Measurements from ENCODE around the gene PYGB.

The PYGB gene

DNA sequence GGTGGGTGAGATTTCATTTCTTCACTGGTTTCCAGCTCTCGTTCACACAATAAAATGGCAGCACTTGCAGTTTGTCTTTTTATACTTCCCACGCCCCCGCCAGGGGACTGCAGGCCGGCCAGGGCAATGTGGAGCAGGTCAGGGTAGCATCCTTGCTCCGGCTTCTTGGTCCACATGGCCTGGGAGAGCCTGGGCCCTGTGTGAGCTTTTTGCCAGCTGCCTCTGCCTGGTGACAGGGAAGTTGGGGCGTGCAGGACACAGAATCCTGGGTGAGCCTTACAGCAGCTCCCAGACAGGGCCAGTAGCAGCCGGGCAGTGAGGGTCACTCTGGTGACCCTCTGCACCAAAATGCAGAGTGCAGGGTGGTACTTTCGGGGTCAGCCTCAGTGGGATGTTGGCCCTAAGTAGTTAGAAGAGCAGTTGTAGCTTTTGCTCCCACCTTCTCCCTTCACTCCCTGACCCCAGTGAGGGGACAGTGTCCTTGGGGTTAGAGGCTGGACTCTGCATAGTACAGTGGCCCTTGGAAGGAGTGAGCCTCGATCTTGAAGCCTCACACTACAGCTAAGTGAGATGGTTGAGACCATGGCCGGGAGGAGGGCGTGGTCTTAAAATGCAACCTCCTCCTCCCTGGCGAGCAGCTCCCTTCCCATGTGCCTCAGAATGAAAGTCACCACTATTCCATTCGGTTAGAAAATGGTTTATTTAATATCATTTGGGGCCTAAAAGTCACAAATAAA is 23.8 kb downstream of the PYGB start:
- Histone ChIP-seq H3K9me3 (ENCODE audit: control insufficient read depth, insufficient read depth, low read length) (no peaks in the 10 kb centered on the region), H3K36me3 (ENCODE audit: control insufficient read depth, insufficient read depth, low read length) (peaks cover 37% of the 10 kb centered on the region), H3K27me3 (ENCODE audit: control insufficient read depth, insufficient read depth, low read length) (no peaks in the 10 kb centered on the region), H3K4me1 (ENCODE audit: control insufficient read depth, insufficient read depth, low read length) (no peaks in the 10 kb centered on the region), H3K9ac (ENCODE audit: low read depth, low read length) (no peak overlapping the region), H3K4me3 (ENCODE audit: low read depth, low read length) (no peak overlapping the region)

DNA sequence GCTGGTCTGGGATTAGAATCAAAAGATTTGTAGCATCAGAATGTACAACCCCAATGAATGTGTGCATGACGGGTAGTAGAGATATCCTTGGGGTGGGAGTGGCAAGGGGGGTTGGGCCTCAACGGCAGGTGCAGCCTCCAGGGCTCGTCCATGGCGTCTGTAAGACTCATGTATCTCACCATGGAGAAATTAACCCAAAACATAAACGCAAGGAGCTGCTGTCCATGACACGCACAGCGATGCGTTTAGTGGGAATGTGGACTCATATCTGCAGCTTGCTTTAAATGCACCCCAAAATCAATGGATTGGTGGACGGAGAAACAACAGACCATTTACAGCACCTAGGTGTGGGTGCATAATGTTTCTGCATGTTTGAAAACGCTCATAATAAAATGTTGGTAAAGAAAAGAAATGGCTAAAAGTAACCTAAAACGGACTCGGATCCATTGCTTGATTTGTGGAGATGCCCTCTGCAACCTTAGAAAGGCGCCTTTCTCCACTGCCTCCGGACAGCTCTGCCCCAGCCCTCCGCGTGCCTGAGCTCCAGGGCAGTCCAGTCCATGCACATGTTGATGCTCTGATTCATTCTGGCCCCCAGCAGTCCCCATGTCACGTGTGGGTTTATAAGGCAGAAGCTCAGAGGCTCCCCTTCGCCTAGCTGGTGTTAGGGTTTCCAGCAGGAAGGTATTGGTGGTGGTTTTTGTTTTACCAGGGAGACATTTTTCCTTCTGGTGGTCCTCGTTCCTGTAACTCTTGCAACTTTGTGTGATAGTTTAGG is 24.5 kb downstream of the PYGB start:
- no peaks in the 10 kb centered on the region for H3K27me3 ChIP-seq (ENCODE audit: control insufficient read depth, insufficient read depth, low read length)
- H3K4me3 ChIP-seq (ENCODE audit: low read depth, low read length), result no peak overlapping the region
- H3K36me3 ChIP-seq (ENCODE audit: control insufficient read depth, insufficient read depth, low read length), result peaks cover 43% of the 10 kb centered on the region
- no peaks in the 10 kb centered on the region for H3K4me1 ChIP-seq (ENCODE audit: control insufficient read depth, insufficient read depth, low read length)
- H3K9ac ChIP-seq (ENCODE audit: low read depth, low read length), result no peak overlapping the region
- H3K9me3 ChIP-seq (ENCODE audit: control insufficient read depth, insufficient read depth, low read length), result no peaks in the 10 kb centered on the region

DNA sequence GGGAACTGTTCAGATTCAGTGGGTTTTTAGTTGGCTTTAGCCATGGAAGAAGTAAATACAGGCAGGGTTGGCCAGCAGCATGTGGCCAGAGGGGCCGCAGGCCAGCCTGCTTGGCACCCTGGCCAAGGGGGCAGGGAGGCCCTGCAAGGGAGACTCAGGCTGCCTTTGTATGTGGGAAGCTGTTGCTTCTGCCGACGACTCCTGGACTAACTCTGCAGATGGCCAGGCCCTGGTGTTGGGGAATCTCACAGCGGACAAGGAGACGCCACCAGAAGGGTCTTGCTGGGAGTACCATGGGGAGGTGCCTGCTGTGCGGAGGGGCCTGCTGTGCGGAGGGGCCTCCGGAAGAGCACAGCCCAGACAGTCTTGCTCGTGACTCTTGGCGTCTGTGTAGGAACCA is 25.2 kb downstream of the PYGB start:
- Histone ChIP-seq H3K27me3 (ENCODE audit: control insufficient read depth, insufficient read depth, low read length) (no peaks in the 10 kb centered on the region), H3K4me1 (ENCODE audit: control insufficient read depth, insufficient read depth, low read length) (no peaks in the 10 kb centered on the region), H3K9me3 (ENCODE audit: control insufficient read depth, insufficient read depth, low read length) (no peaks in the 10 kb centered on the region), H3K36me3 (ENCODE audit: control insufficient read depth, insufficient read depth, low read length) (peaks cover 50% of the 10 kb centered on the region), H3K9ac (ENCODE audit: low read depth, low read length) (no peak overlapping the region), H3K4me3 (ENCODE audit: low read depth, low read length) (no peak overlapping the region)

DNA sequence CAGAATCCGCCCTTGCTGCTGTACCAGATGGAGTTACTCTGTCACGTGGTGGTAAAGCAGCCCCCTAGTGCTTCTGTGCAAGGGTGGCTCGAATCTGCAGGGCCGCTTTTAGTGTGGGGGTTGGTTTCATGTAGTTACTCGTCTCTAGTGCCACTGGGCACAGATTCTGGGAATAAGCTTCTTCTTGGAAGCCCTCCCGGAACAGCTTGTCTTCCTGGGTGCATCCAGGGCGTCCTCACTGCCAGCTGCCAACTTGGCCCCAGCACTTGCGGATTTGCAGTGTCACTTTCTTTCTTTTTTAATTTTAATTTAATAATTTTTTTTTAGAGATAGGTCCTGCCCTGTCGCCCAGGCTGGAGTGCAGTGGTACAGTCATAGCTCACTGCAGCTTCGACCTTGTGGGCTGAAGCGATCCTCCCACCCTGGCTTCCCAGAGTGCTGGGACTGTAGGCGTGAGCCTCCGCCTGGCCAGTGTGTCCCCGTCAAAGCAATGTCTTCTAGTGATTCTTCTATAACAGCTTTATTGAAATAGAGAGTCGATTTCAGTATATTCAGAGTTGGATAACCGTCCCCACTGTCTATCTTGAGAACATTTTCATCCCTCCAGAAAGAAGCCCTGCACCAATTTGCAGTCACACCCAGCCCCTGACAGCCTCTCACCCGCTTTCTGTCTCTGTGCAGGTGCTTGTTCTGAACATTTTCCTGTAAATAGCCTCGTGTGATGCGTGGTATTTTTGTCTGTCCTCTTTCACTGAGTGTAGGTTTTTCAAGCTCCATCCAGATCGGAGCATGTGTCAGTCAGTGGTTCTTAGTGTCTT is 25.9 kb downstream of the PYGB start:
- no peak overlapping the region for H3K9ac ChIP-seq (ENCODE audit: low read depth, low read length)
- no peak overlapping the region for H3K4me3 ChIP-seq (ENCODE audit: low read depth, low read length)
- no peaks in the 10 kb centered on the region for H3K27me3 ChIP-seq (ENCODE audit: control insufficient read depth, insufficient read depth, low read length)
- H3K36me3 ChIP-seq (ENCODE audit: control insufficient read depth, insufficient read depth, low read length), result peaks cover 57% of the 10 kb centered on the region
- no peaks in the 10 kb centered on the region for H3K9me3 ChIP-seq (ENCODE audit: control insufficient read depth, insufficient read depth, low read length)
- H3K4me1 ChIP-seq (ENCODE audit: control insufficient read depth, insufficient read depth, low read length), result no peaks in the 10 kb centered on the region

DNA sequence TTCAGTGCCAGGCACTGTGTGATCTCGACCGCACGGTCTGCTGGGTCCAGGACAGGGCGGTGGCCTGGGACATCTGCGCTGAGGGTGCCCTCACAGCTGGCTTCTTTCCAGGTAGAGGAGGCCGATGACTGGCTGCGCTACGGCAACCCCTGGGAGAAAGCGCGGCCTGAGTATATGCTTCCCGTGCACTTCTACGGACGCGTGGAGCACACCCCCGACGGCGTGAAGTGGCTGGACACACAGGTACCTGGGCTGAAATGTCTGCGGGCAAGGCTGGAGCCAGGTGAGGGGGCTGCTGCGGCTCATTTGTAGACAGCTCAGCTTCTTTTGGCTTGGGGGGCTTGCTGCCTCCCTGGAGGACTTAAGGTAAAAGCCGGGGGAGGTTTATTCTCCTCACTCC is 26.6 kb downstream of the PYGB start:
- Histone ChIP-seq H3K4me1 (ENCODE audit: control insufficient read depth, insufficient read depth, low read length) (no peaks in the 10 kb centered on the region), H3K4me3 (ENCODE audit: low read depth, low read length) (no peak overlapping the region), H3K9me3 (ENCODE audit: control insufficient read depth, insufficient read depth, low read length) (no peaks in the 10 kb centered on the region), H3K27me3 (ENCODE audit: control insufficient read depth, insufficient read depth, low read length) (no peaks in the 10 kb centered on the region), H3K9ac (ENCODE audit: low read depth, low read length) (no peak overlapping the region), H3K36me3 (ENCODE audit: control insufficient read depth, insufficient read depth, low read length) (peaks cover 61% of the 10 kb centered on the region)

DNA sequence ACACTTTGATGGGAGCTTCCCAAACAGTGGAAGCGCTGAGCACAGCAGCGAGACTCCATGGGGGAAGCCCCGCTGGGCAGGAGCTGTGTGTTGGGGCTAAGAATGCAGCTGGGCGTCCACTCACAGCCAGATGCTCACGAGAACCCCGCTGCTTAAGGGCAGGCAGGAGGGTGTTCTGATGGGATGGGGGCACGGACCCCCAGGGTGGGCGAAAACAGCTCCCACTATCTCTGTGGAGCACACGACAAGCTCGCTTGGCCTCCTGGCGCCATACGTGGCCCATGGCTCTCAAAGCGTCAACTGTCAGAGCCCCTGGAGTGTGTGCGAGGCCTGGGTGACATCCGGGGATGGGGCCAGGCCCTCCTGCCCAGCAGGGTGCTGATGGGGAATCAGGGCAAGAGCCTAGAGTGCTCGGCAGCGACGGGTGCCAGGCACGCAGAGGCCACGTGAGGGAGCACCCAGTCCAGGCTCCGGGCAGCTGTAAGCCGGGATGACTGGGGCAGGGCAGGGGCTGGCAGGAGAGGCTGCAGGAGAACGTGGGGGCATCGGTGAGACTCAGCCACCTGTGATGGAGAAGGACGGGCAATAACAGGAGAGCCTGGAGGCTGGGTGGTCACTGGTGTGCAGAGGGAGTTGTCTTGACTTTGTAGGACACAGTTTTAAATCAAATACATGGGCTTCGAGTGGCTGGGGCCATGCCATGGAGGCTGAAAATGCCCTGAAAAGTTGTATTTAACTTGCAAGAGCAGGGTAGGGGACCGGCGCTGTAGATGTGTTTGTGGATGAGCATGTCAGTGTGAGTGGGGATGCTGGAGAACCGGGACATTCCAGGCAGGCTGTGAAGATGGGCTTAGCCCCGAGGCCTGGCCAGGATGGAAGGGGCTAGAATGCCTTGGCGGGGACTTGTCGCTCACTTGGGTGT is 27.3 kb downstream of the PYGB start:
- H3K36me3 ChIP-seq (ENCODE audit: control insufficient read depth, insufficient read depth, low read length), result peaks cover 63% of the 10 kb centered on the region
- H3K9me3 ChIP-seq (ENCODE audit: control insufficient read depth, insufficient read depth, low read length), result no peaks in the 10 kb centered on the region
- H3K4me1 ChIP-seq (ENCODE audit: control insufficient read depth, insufficient read depth, low read length), result no peaks in the 10 kb centered on the region
- H3K4me3 ChIP-seq (ENCODE audit: low read depth, low read length), result no peak overlapping the region
- no peaks in the 10 kb centered on the region for H3K27me3 ChIP-seq (ENCODE audit: control insufficient read depth, insufficient read depth, low read length)
- H3K9ac ChIP-seq (ENCODE audit: low read depth, low read length), result no peak overlapping the region

DNA sequence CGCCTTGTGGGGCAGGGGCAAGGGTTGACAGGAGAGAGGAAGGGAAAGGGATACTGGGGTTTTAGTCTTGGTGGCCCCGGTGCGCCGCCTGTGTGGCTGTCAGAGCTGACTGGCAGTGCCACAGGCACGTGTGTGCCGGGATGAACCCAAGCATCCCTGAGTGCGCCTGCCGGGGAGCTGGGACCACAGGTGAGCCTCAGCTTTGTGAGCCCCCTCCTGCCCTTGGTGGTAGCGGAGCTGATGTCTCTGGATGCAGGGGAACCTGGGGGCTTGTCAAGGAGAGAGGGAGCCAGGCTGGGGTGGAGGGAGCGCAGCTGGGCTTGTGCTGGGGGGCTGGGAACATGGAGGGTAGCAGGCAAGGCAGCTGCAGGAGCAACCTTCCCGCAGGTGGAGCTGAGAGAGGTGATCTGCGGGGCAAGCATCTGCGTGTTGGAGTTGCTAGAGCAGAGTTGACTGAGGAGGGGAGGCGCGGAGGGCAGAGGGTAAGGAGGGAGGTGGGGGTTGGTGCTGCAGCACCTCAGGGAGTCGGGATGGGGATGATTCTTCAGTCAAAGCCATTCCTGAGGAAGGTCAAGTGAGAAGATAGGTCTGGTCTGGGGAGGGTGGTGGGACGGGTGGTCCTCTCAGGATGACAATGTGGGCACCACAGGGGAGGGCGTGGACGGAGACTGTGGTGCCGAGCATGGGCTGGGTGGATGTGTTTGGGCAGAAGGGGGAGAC is 28.1 kb downstream of the PYGB start:
- H3K9me3 ChIP-seq (ENCODE audit: control insufficient read depth, insufficient read depth, low read length), result no peaks in the 10 kb centered on the region
- no peaks in the 10 kb centered on the region for H3K4me1 ChIP-seq (ENCODE audit: control insufficient read depth, insufficient read depth, low read length)
- H3K4me3 ChIP-seq (ENCODE audit: low read depth, low read length), result no peak overlapping the region
- no peaks in the 10 kb centered on the region for H3K27me3 ChIP-seq (ENCODE audit: control insufficient read depth, insufficient read depth, low read length)
- H3K36me3 ChIP-seq (ENCODE audit: control insufficient read depth, insufficient read depth, low read length), result peaks cover 67% of the 10 kb centered on the region
- H3K9ac ChIP-seq (ENCODE audit: low read depth, low read length), result no peak overlapping the region

DNA sequence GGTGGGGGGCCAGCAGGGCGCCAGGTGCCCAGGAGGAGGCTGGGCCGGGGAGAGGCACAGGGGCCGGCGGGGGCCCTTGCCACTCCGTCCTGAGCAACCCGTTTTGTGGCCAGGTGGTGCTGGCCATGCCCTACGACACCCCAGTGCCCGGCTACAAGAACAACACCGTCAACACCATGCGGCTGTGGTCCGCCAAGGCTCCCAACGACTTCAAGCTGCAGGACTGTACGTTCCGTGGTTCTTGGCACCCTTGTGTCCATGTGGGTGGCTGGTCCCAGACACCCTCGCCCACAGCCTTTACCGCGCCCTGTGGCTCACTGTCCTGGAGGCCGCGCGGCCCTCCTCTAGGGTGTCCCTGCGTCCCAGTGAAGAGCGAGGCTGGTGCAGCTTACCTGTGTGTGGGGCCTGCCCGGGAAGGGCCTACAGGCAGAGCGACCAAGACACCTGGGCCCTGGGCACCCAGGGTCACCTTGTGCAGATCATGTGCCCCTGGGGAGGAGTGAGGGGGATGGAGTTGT is 28.7 kb downstream of the PYGB start:
- Histone ChIP-seq H3K9me3 (ENCODE audit: control insufficient read depth, insufficient read depth, low read length) (no peaks in the 10 kb centered on the region), H3K4me3 (ENCODE audit: low read depth, low read length) (no peak overlapping the region), H3K4me1 (ENCODE audit: control insufficient read depth, insufficient read depth, low read length) (no peaks in the 10 kb centered on the region), H3K36me3 (ENCODE audit: control insufficient read depth, insufficient read depth, low read length) (peaks cover 67% of the 10 kb centered on the region), H3K27me3 (ENCODE audit: control insufficient read depth, insufficient read depth, low read length) (no peaks in the 10 kb centered on the region), H3K9ac (ENCODE audit: low read depth, low read length) (no peak overlapping the region)

DNA sequence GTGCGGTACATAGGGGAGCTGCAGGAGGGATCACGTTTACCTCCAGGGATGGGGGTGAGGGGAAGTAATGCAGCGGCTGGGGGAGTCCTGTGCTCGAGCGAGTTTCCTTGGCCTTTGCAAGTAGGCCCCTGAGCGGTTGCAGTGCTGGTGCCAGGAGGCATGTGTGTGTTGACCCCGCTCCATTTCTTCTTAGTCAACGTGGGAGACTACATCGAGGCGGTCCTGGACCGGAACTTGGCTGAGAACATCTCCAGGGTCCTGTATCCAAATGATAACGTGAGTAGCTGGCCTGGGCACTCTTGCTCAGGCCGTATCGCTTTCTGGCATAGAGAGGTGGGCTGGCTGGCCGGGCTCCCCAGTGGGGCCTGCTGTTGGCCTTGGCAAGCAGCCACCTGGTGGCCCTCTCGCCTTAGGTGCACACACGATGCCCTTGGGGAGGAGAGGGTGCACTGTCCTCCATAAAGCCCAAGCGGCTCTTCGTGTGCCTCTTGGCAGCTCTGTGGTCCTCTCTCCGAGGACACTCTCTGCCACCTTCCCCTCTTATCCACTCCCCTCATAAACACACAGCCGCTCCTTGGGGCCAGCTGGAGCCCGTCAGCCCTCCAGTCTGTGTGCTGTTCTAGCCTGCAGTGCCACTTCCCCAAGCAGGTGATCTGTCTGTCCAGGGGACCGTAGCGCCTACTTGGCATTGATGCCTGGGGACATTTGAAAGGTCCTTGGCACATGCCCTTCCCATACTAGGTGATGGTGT is 29.3 kb downstream of the PYGB start:
- no peaks in the 10 kb centered on the region for H3K27me3 ChIP-seq (ENCODE audit: control insufficient read depth, insufficient read depth, low read length)
- no peaks in the 10 kb centered on the region for H3K9me3 ChIP-seq (ENCODE audit: control insufficient read depth, insufficient read depth, low read length)
- H3K4me3 ChIP-seq (ENCODE audit: low read depth, low read length), result no peak overlapping the region
- peaks cover 71% of the 10 kb centered on the region for H3K36me3 ChIP-seq (ENCODE audit: control insufficient read depth, insufficient read depth, low read length)
- H3K9ac ChIP-seq (ENCODE audit: low read depth, low read length), result no peak overlapping the region
- no peaks in the 10 kb centered on the region for H3K4me1 ChIP-seq (ENCODE audit: control insufficient read depth, insufficient read depth, low read length)

DNA sequence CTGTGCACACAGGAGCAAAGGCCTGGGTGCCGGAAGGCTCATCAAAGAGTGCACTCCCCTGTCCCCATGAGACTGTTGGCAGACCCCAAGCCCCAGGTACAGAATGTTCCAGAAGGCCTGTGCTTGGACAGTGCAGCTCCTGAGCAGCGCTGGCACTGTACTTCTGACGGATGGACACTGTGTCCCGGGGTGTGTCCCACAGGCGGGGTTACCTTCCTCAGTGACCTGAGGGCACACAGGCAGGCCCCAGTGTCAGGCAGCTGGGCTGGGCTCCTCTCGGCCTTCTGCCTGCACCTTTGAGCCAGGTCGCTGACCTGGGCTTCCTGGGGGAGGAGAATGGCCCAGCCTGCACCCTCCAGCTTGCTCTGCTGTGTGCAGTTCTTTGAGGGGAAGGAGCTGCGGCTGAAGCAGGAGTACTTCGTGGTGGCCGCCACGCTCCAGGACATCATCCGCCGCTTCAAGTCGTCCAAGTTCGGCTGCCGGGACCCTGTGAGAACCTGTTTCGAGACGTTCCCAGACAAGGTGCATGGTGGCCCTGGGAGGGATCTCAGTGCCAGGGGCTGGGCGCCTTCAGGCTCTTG is 30.1 kb downstream of the PYGB start:
- Histone ChIP-seq H3K4me1 (ENCODE audit: control insufficient read depth, insufficient read depth, low read length) (no peaks in the 10 kb centered on the region), H3K4me3 (ENCODE audit: low read depth, low read length) (no peak overlapping the region), H3K9ac (ENCODE audit: low read depth, low read length) (no peak overlapping the region), H3K36me3 (ENCODE audit: control insufficient read depth, insufficient read depth, low read length) (peaks cover 74% of the 10 kb centered on the region), H3K9me3 (ENCODE audit: control insufficient read depth, insufficient read depth, low read length) (no peaks in the 10 kb centered on the region), H3K27me3 (ENCODE audit: control insufficient read depth, insufficient read depth, low read length) (no peaks in the 10 kb centered on the region)
